CD4-positive, CD25-positive, alpha-beta regulatory T cell (primary cell): ENCODE data around the gene SPATA20. TPM values are rescaled to one million over a fixed set of nuclear protein-coding genes. Genes with fewer than 3 reads are reported as not detected.

ENCODE experiments used
- ATAC-seq, 2 donors: fragments of 150-1000 bp; cut with Tn5 transposase; one replicate each; pipeline ENCODE4 v1.10.0; 2021; ENCODE audit warnings: low read depth in 2 of 2, moderate number of reproducible peaks in 2 of 2, moderate library complexity in 1 of 2
- DNase-seq, 3 donors: peaks; one replicate each; pipeline versions ENCODE4 v3.0.0 to v3.0.0-alpha.2; 2012 to 2022; ENCODE audit warnings: mixed read lengths in 1 of 3
- H3K27ac ChIP-seq: one replicate; pipeline ENCODE4 v1.7.0; 2013; ENCODE audit warnings: mild to moderate bottlenecking, low read length; ENCODE audit not compliant: insufficient read depth, poor library complexity, severe bottlenecking
- H3K27me3 ChIP-seq: one replicate; pipeline ENCODE4 v1.7.0; 2013; ENCODE audit warnings: low read length; ENCODE audit not compliant: control insufficient read depth, insufficient read depth
- H3K36me3 ChIP-seq: one replicate; pipeline ENCODE4 v1.7.0; 2013; ENCODE audit warnings: mild to moderate bottlenecking, low read length, moderate library complexity; ENCODE audit not compliant: control insufficient read depth, insufficient read depth
- H3K4me1 ChIP-seq: 2 replicates; pipeline ENCODE4 v1.7.0; 2013; ENCODE audit warnings: mild to moderate bottlenecking, low read length; ENCODE audit not compliant: insufficient read depth, control insufficient read depth, poor library complexity, severe bottlenecking
- H3K4me3 ChIP-seq: one replicate; pipeline ENCODE4 v1.7.0; 2013; ENCODE audit warnings: low read depth, mild to moderate bottlenecking, low read length, moderate library complexity
- H3K9me3 ChIP-seq, 2 experiments: 1 replicate in 1 of 2; 2 replicates in 1 of 2; pipeline ENCODE4 v1.7.0; 2013; ENCODE audit warnings: low read length in 2 of 2, mild to moderate bottlenecking in 1 of 2, moderate library complexity in 1 of 2; ENCODE audit not compliant: control insufficient read depth in 2 of 2
- H3K27ac Mint-ChIP-seq, 3 donors: one replicate each; pipeline ENCODE4 v1.8.0; 2020 to 2022; ENCODE audit warnings: mild to moderate bottlenecking in 3 of 3, mixed read lengths in 3 of 3, moderate library complexity in 2 of 3
- H3K27me3 Mint-ChIP-seq: one replicate; pipeline ENCODE4 v1.8.0; 2022; ENCODE audit warnings: mild to moderate bottlenecking, mixed read lengths
- H3K36me3 Mint-ChIP-seq: one replicate; pipeline ENCODE4 v1.8.0; 2020; ENCODE audit warnings: mixed read lengths
- H3K4me1 Mint-ChIP-seq, 4 donors: one replicate each; pipeline ENCODE4 v1.8.0; 2020 to 2022; ENCODE audit warnings: mixed read lengths in 4 of 4, mild to moderate bottlenecking in 1 of 4
- H3K4me3 Mint-ChIP-seq, 4 donors: one replicate each; pipeline ENCODE4 v1.8.0; 2020 to 2022; ENCODE audit warnings: mild to moderate bottlenecking in 4 of 4, mixed read lengths in 4 of 4, moderate library complexity in 3 of 4
- H3K9me3 Mint-ChIP-seq, 7 donors: one replicate each; pipeline ENCODE4 v1.8.0; 2020 to 2022; ENCODE audit warnings: mixed read lengths in 7 of 7, mild to moderate bottlenecking in 3 of 7, moderate library complexity in 2 of 7
- polyA plus RNA-seq, 4 donors: library from polyadenylated mRNA; unstranded; fragments of 300-500 nt; fragmentation: Illumina TruSeq; gene quantifications; one replicate each; pipeline ENCODE4 v1.2.3, GENCODE V29; 2021
- total RNA-seq: library from RNA; stranded (reverse); gene quantifications from one replicate; pipeline ENCODE4 v1.2.3, GENCODE V29; 2022

SPATA20 gene
- total and polyA plus RNA-seq, 5 donors from 2014 or later = 5.8 to 26.8 (median 6.7) TPM

DNA sequence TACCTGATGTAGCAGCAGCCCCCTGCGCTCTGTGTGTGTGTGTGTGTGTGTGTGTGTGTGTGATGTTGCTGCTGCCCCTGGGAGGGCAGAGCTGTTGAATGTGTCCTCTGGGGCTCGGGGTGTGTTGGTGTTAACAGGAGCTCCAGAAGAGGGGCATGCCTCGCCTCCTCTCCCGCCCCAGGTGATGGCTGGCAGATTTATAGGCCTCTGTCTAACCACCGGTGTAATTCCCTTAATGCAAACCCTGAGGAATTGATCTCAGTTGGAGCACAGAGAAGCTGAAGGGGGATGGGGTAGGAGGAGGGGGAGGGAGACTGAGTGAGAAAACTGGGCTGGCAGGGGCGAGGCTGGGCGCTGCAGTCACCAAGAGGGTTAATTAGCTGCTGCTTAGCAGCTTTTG is 23.6 kb downstream of the SPATA20 start:
- H3K9me3 Mint-ChIP-seq = no peaks in the 10 kb centered on the region
- Histone ChIP-seq H3K4me1 (no peaks in the 10 kb centered on the region), H3K27ac (no peak overlapping the region), H3K4me3 (no peak overlapping the region), H3K36me3 (no peaks in the 10 kb centered on the region), H3K27me3 (peaks cover 12% of the 10 kb centered on the region), H3K9me3 (no peaks in the 10 kb centered on the region)
- peaks cover 20% of the 10 kb centered on the region for H3K27me3 Mint-ChIP-seq
- ATAC-seq = no peak
- no peaks in the 10 kb centered on the region for H3K36me3 Mint-ChIP-seq
- no peak overlapping the region for H3K27ac Mint-ChIP-seq
- peaks cover 0 to 5% (median 4%) of the 10 kb centered on the region in 4 donors for H3K4me1 Mint-ChIP-seq
- H3K4me3 Mint-ChIP-seq = no peak overlapping the region
- DNase-seq = no peak

DNA sequence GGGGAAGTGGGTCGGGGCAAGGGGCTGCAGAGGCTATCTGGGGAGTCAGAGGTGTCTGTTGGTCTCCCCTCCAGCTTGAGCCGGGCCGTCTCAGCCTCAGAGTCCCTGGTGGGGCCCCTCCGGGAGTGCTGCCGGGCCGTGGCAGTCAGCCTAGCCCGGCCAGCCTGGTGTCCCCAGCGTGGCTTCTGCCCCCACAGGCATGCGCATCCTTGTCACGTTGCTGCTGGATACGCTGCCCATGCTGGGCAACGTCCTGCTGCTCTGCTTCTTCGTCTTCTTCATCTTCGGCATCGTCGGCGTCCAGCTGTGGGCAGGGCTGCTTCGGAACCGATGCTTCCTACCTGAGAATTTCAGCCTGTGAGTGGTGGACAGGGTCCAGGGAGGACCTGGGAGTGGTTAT is 24.7 kb downstream of the SPATA20 start:
- Histone ChIP-seq H3K27me3 (peaks cover 3% of the 10 kb centered on the region), H3K27ac (no peak overlapping the region), H3K9me3 (no peaks in the 10 kb centered on the region), H3K4me1 (no peaks in the 10 kb centered on the region), H3K36me3 (no peaks in the 10 kb centered on the region), H3K4me3 (no peak overlapping the region)
- ATAC-seq = no peak
- Mint-ChIP-seq H3K27me3 (peaks cover 9% of the 10 kb centered on the region), H3K36me3 (no peaks in the 10 kb centered on the region), H3K9me3 (no peaks in the 10 kb centered on the region), H3K4me3 (no peak overlapping the region), H3K4me1 (no peaks in the 10 kb centered on the region), H3K27ac (peak overlapping the region in 1 of 3 donors; percentile 63)
- no peak for DNase-seq

DNA sequence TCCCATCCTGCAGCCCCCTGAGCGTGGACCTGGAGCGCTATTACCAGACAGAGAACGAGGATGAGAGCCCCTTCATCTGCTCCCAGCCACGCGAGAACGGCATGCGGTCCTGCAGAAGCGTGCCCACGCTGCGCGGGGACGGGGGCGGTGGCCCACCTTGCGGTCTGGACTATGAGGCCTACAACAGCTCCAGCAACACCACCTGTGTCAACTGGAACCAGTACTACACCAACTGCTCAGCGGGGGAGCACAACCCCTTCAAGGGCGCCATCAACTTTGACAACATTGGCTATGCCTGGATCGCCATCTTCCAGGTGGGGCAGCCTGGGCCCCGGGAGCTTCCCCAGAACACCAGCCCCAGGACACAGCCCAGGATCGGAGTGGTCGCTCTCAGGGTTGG is 25.6 kb downstream of the SPATA20 start:
- DNase-seq = no peak
- H3K36me3 ChIP-seq = no peaks in the 10 kb centered on the region
- Mint-ChIP-seq H3K27me3 (peaks cover 4% of the 10 kb centered on the region), H3K4me3 (peak overlapping the region in 1 of 4 donors; percentile 17), H3K4me1 (no peaks in the 10 kb centered on the region), H3K36me3 (no peaks in the 10 kb centered on the region), H3K27ac (no peak overlapping the region), H3K9me3 (no peaks in the 10 kb centered on the region)
- no peaks in the 10 kb centered on the region for H3K4me1 ChIP-seq
- no peak overlapping the region for H3K4me3 ChIP-seq
- H3K9me3 ChIP-seq = no peaks in the 10 kb centered on the region
- no peaks in the 10 kb centered on the region for H3K27me3 ChIP-seq
- H3K27ac ChIP-seq = no peak overlapping the region
- ATAC-seq = no peak

DNA sequence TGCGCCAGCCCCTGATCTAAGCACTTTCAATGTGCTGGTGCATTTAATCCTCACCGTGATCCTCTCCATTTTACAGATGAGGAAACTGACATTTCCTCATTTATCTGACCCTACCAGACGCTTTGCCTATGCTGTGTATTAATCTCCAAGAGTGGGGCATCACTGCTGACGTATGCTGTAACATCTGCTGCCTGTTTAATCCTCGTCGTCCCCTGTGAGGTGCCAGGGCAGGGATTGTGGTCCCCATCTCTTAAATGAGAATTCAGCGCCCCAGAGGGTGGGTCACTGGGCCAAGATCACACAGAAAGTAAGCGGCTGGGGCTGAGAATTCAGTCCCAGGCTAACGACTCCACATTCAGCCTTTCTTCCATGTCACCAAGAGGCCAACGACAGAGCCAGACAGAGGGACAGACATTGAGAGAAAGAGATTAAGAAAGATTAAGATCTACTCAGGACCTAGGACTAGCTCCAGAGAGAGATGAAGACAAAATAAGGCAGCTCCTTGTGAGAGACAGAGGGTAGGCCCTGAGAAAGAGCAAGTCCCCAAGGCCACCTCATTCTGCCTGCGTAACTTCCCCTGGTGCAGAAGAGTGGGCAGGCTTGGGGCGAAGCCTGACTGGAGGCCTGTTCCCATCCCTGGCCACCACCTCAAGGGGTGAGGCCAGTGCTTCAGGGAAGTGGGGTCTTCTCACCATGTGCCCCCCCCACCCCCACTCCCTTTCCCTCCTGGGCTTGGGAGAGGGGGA is 27.1 kb downstream of the SPATA20 start:
- H3K4me1 Mint-ChIP-seq = no peaks in the 10 kb centered on the region
- H3K4me3 ChIP-seq = no peak overlapping the region
- no peaks in the 10 kb centered on the region for H3K36me3 ChIP-seq
- H3K36me3 Mint-ChIP-seq = no peaks in the 10 kb centered on the region
- H3K9me3 ChIP-seq = no peaks in the 10 kb centered on the region
- ATAC-seq = no peak
- H3K27ac Mint-ChIP-seq = no peak overlapping the region
- DNase-seq = no peak
- no peaks in the 10 kb centered on the region for H3K9me3 Mint-ChIP-seq
- H3K4me1 ChIP-seq = no peaks in the 10 kb centered on the region
- no peaks in the 10 kb centered on the region for H3K27me3 ChIP-seq
- H3K4me3 Mint-ChIP-seq = no peak overlapping the region
- H3K27me3 Mint-ChIP-seq = peaks cover 4% of the 10 kb centered on the region
- H3K27ac ChIP-seq = no peak overlapping the region

DNA sequence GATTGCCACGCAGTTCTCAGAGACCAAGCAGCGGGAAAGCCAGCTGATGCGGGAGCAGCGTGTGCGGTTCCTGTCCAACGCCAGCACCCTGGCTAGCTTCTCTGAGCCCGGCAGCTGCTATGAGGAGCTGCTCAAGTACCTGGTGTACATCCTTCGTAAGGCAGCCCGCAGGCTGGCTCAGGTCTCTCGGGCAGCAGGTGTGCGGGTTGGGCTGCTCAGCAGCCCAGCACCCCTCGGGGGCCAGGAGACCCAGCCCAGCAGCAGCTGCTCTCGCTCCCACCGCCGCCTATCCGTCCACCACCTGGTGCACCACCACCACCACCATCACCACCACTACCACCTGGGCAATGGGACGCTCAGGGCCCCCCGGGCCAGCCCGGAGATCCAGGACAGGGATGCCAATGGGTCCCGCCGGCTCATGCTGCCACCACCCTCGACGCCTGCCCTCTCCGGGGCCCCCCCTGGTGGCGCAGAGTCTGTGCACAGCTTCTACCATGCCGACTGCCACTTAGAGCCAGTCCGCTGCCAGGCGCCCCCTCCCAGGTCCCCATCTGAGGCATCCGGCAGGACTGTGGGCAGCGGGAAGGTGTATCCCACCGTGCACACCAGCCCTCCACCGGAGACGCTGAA is 28.7 kb downstream of the SPATA20 start:
- Mint-ChIP-seq H3K27me3 (no peaks in the 10 kb centered on the region), H3K9me3 (no peaks in the 10 kb centered on the region), H3K36me3 (no peaks in the 10 kb centered on the region), H3K27ac (no peak overlapping the region), H3K4me1 (no peaks in the 10 kb centered on the region), H3K4me3 (no peak overlapping the region)
- DNase-seq = no peak
- Histone ChIP-seq H3K27ac (no peak overlapping the region), H3K27me3 (no peaks in the 10 kb centered on the region), H3K4me1 (no peaks in the 10 kb centered on the region), H3K36me3 (no peaks in the 10 kb centered on the region), H3K4me3 (no peak overlapping the region), H3K9me3 (no peaks in the 10 kb centered on the region)
- ATAC-seq = no peak

DNA sequence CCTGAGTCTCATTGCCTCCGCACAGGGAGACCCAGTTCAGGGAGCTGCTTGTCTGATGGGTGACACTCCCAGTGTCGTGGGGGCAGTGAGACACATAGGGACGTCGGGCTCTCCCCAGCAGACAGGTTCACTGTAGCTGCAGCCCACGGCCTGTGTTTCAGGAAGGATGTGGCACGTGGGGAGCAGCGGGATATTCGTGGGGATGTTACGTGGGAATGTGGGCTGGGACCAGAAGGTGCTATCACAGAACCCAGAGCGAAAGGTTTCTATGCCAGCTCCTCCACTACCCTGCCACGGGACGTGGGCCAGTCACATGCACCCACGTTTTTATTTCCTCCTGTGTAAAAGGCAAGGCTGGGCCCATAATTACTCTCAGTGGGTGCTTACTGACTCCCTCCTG is 29.9 kb downstream of the SPATA20 start:
- Histone ChIP-seq H3K4me1 (no peaks in the 10 kb centered on the region), H3K36me3 (no peaks in the 10 kb centered on the region), H3K27me3 (no peaks in the 10 kb centered on the region), H3K9me3 (no peaks in the 10 kb centered on the region), H3K27ac (no peak overlapping the region), H3K4me3 (no peak overlapping the region)
- Mint-ChIP-seq H3K4me1 (no peaks in the 10 kb centered on the region), H3K36me3 (no peaks in the 10 kb centered on the region), H3K9me3 (no peaks in the 10 kb centered on the region), H3K4me3 (no peak overlapping the region), H3K27ac (no peak overlapping the region), H3K27me3 (no peaks in the 10 kb centered on the region)
- ATAC-seq (no peak), DNase-seq (no peak)

DNA sequence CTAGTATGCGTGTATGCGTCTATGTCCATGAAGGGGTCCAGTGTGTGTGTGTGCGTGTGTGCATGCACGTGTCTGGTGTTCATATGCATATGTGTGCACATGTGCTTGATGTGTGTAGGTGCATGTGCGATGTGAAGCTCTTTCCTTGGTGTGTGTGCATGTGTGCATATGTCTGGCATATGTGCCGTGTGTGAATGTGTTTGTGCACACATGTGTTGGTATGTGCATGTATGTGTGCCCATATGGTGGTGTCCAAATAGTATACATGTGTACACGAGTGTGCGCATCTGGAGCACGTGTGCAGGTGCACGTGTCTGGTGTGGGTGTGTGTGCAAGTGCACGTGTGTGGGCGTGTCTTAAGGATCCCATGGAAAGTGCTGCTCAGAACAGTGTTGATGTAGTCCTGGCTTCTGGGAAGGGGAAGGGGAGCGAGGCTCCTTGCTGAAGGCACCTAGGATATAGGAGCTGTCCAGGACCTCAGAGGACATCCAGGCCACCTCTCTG is 30.5 kb downstream of the SPATA20 start:
- Mint-ChIP-seq H3K9me3 (no peaks in the 10 kb centered on the region), H3K27ac (no peak overlapping the region), H3K4me1 (no peaks in the 10 kb centered on the region), H3K36me3 (no peaks in the 10 kb centered on the region), H3K27me3 (no peaks in the 10 kb centered on the region), H3K4me3 (no peak overlapping the region)
- no peak overlapping the region for H3K27ac ChIP-seq
- H3K27me3 ChIP-seq = no peaks in the 10 kb centered on the region
- no peak for ATAC-seq
- H3K4me3 ChIP-seq = no peak overlapping the region
- no peaks in the 10 kb centered on the region for H3K36me3 ChIP-seq
- no peak for DNase-seq
- no peaks in the 10 kb centered on the region for H3K9me3 ChIP-seq
- H3K4me1 ChIP-seq = no peaks in the 10 kb centered on the region

DNA sequence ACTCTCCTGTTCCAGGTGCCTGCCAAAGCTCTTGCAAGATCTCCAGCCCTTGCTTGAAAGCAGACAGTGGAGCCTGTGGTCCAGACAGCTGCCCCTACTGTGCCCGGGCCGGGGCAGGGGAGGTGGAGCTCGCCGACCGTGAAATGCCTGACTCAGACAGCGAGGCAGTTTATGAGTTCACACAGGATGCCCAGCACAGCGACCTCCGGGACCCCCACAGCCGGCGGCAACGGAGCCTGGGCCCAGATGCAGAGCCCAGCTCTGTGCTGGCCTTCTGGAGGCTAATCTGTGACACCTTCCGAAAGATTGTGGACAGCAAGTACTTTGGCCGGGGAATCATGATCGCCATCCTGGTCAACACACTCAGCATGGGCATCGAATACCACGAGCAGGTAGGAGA is 31.2 kb downstream of the SPATA20 start:
- no peak overlapping the region for H3K27ac Mint-ChIP-seq
- Histone ChIP-seq H3K36me3 (no peaks in the 10 kb centered on the region), H3K4me1 (no peaks in the 10 kb centered on the region), H3K9me3 (no peaks in the 10 kb centered on the region), H3K27ac (no peak overlapping the region), H3K27me3 (no peaks in the 10 kb centered on the region), H3K4me3 (no peak overlapping the region)
- no peaks in the 10 kb centered on the region for H3K27me3 Mint-ChIP-seq
- H3K4me3 Mint-ChIP-seq = no peak overlapping the region
- no peaks in the 10 kb centered on the region for H3K4me1 Mint-ChIP-seq
- no peak for ATAC-seq
- no peak for DNase-seq
- H3K36me3 Mint-ChIP-seq = no peaks in the 10 kb centered on the region
- no peaks in the 10 kb centered on the region for H3K9me3 Mint-ChIP-seq
